Measurements from ENCODE around the gene SATL1.
"Not testable (repeated sequence)": the region's sequence is repeated elsewhere in the genome, so short reads cannot be mapped to it uniquely, and the experiment has no call there.

The SATL1 gene

GRCh38 chrX:85109235-85109634 is 134.3 kb downstream of the SATL1 start:
- TF ChIP-seq CTCF (IDR thresholded peaks at IDR 0.05; ENCODE audit: low read depth, low read length): peak; percentile 26
- no peak for DNase-seq (ENCODE audit: extremely low read depth, low read depth)

DNA sequence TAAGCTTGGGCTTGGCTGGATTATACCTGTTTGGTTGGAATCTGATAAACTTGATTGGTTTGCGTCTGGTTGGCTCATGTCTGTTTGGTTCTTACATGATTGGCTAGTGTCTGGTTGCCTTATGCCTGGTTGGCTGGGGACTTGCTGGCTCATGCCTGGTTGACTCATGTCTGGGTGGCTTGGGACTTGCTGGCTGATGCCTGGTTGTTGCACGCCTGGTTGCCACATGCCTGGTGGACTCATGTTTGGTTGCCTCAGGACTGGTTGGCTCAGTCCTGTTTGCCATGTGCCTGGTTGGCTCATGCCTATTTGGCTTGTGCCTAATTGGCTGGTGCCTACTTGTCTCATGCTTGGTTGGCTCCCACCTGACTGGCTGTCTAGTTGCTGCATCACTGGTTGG is 135.4 kb downstream of the SATL1 start:
- DNase-seq (ENCODE audit: extremely low read depth, low read depth): no peak
- no peak for TF ChIP-seq CTCF (IDR thresholded peaks at IDR 0.05; ENCODE audit: low read depth, low read length)

DNA sequence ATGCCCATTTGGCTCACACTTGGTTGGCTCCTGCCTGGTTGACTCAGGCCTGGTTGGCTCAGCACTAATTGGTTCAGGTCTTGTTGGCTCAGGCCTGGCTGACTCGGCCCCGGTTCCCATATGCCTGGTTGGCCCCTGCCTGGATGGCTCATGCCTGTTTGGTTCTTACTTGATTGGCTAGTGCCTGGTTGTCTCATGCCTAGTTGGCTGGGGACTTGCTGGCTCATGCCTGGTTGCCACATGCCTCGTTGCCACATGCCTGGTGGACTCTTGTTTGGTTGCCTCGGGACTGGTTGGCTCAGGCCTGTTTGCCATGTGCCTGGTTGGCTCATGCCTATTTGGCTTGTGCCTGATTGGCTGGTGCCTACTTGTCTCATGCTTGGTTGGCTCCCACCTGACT is 136.2 kb downstream of the SATL1 start:
- DNase-seq (ENCODE audit: extremely low read depth, low read depth): no peak
- no peak for TF ChIP-seq CTCF (IDR thresholded peaks at IDR 0.05; ENCODE audit: low read depth, low read length)

DNA sequence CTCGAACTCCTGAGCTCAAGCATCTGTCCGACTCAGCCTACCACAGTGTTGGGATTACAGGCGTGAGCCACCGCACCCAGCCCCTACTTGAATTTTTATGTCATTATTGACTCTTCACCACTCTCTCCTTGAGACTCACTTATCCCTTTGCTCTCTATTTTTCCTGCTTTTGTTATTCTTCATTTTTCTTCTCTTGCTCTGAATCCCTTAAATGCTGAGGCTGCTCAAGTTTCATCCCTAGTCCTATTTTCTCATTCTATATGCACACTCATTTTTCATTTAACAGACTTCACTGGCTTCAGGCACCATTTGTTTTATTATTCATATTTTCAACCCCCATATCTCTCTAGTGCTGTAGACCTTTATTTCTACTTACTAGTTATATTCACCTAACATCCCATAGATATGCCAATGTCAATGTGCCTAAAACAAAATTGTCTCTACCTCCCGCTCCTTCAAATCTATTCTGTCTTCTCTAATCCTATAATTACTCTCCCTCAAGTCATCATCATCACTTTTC is 154.2 kb downstream of the SATL1 start:
- DNase-seq (ENCODE audit: extremely low read depth, low read depth): no peak
- TF ChIP-seq CTCF (IDR thresholded peaks at IDR 0.05; ENCODE audit: low read depth, low read length): no peak

DNA sequence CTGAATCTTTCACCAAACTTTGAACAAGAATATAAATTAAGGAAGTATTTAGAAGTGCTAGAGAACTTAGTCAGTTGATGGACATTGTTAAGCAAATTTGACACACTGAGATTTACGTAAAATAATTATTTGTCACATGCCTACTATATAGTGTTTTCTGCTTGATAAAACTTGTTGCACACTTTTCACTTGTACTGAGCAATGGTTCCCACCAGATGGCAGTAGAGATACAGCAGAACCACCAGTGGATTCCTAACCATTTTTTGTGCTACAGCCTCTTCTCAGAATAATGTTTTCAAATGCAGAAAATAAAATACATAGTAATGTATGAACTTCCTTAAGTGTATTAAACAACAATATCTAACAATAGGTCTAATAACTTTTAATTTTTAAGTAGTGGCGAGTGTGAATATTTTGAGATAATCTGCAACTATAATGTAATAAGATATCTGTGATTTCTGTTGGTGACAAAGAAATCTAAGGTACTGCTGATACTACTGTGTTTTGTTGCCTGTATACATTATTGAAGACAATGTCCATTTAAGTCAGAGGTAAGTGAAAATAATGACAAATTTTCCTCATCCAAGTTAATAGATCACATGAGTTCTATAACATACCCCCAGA is 158.7 kb downstream of the SATL1 start:
- TF ChIP-seq CTCF (IDR thresholded peaks at IDR 0.05; ENCODE audit: low read depth, low read length): peak; percentile 95
- peak; percentile 2 for DNase-seq (ENCODE audit: extremely low read depth, low read depth)

- not testable (repeated sequence) for DNase-seq (ENCODE audit: extremely low read depth, low read depth)
Measured at GRCh38 chrX:85077247-85077646, 166.3 kb downstream of the SATL1 start.

GRCh38 chrX:85065512-85066198 is 177.9 kb downstream of the SATL1 start:
- TF ChIP-seq CTCF (IDR thresholded peaks at IDR 0.05; ENCODE audit: low read depth, low read length): no peak
- no peak for DNase-seq (ENCODE audit: extremely low read depth, low read depth)
